SK-N-SH treated with all-trans-retinoic acid at 6 μM for 48 hours (cell line): Measurements from ENCODE around the gene ENTR1.

Source experiments
- OSR1 ChIP-seq: fragments of 250-450 bp; sonication (Bioruptor Pico); IDR thresholded peaks from 2 replicates; pipeline ENCODE4 v1.8.0; 2022; ENCODE audit warnings: moderate library complexity, mild to moderate bottlenecking, inconsistent platforms
- SNAI2 ChIP-seq: fragments of 250-450 bp; sonication (Bioruptor Pico); IDR thresholded peaks from 2 replicates; pipeline ENCODE4 v1.5.0; 2020; ENCODE audit warnings: mild to moderate bottlenecking, moderate library complexity
- ZNF565 ChIP-seq: fragments of 450-650 bp; formaldehyde crosslinking; conservative IDR thresholded peaks from 2 replicates; pipeline ENCODE4 v1.5.0; 2020; ENCODE audit warnings: low read depth, mild to moderate bottlenecking, moderate library complexity

DNA sequence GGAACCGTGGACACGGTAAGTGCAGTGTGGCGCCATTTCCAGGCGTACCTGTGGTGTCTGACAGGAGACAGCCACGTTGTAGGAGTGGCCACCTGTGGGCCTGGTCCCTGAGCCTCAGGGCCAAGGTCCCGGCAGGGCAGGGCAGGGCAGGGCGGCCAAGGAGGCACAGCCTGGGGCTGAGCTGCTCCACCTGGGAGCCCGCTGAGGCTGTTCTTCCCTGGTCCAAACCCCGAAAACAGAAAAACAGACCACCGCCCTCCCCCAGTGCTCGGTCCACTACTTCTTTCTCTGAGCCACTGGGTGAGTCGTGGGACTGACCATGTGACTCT, 8.6 kb upstream of the ENTR1 start:
- TF ChIP-seq OSR1 (CRISPR knock-in tag): no peak
- no peak for TF ChIP-seq SNAI2 (CRISPR knock-in tag)
- TF ChIP-seq ZNF565 (CRISPR knock-in tag): no peak
